Right lobe of liver (tissue), 4 donors: ENCODE data around the gene DNLZ.

Experiments
- CTCF ChIP-seq, 4 donors: fragments of 200-600 bp in 3 of 4; fragments of 450-650 bp in 1 of 4; IDR thresholded peaks; one replicate each; pipeline versions ENCODE4 v1.5.1 to v1.8.0; 2016 to 2022; ENCODE audit warnings: antibody characterized with exemption in 4 of 4, mild to moderate bottlenecking in 2 of 4
- POLR2A ChIP-seq: fragments of 450-650 bp; IDR thresholded peaks from one replicate; pipeline ENCODE4 v1.6.1; 2017; ENCODE audit warnings: antibody characterized with exemption, mild to moderate bottlenecking
- donor health status: DM: no; HTN: no; CAD: no.
- donor health status: DM: no; HTN: no; CAD: no.
- donor health status: DM: no; HTN: yes; CAD: no.

DNA sequence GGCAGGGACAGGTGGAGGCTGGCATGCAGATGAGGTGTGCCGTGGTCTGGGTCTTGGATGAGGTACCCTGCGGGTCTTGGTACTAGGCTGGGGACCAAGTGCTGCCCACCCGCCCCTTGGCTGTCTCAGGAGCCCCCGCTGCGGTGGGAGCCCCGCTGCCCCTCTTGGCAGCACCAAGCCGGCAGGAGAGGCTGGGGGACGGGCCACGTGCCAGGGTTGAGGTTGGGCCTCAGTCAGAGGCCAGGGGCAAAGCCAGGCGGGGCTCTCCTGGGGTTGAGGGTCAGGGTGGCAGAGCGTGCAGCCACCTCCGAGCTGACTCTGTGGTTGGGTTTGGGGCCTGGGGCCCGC, 8.0 kb upstream of the DNLZ start:
- TF ChIP-seq POLR2A (no peak), CTCF (IDR thresholded peaks at IDR 0.05) (no peak)
